ENCODE data around the gene ATG101. TPM values are rescaled to one million over a fixed set of nuclear protein-coding genes. Genes with fewer than 3 reads are reported as not detected.

ATG101 gene
- total and polyA plus RNA-seq, 4 donors: 12.9 to 31.8 (median 29.4) TPM

- Histone ChIP-seq H3K27ac (ENCODE audit: low read depth in 1 of 2, low read length in 2 of 2) (no peak overlapping the region), H3K36me3 (ENCODE audit: control insufficient read depth in 4 of 4, insufficient read depth in 3 of 4, low read depth in 1 of 4, low read length in 3 of 4) (peaks cover 0 to 2% (median 0%) of the 10 kb centered on the region in 4 donors), H3K9ac (ENCODE audit: low read depth in 1 of 2, low read length in 2 of 2) (no peak overlapping the region), H3K4me3 (ENCODE audit: low read depth in 1 of 3, low read length in 3 of 3) (no peak overlapping the region), H3K4me1 (ENCODE audit: control insufficient read depth in 4 of 4, insufficient read depth in 4 of 4, low read length in 3 of 4) (no peaks in the 10 kb centered on the region), H3K9me3 (ENCODE audit: control insufficient read depth in 4 of 4, low read length in 3 of 4) (no peaks in the 10 kb centered on the region), H3K27me3 (ENCODE audit: control insufficient read depth in 4 of 4, insufficient read depth in 4 of 4, low read length in 3 of 4) (no peaks in the 10 kb centered on the region)
- DNase-seq (ENCODE audit: low spot score): no peak
- WGBS: 84% methylated on average over 20 of the region's 20 CpGs
- TF ChIP-seq YY1 (IDR thresholded peaks at IDR 0.05) (no peak), HNF4A (conservative IDR thresholded peaks at IDR 0.05) (no peak), CTCF (IDR thresholded peaks at IDR 0.05; ENCODE audit: low read depth, low read length, missing input control) (no peak), GABPA (IDR thresholded peaks at IDR 0.05 in 1 of 2, conservative IDR thresholded peaks at IDR 0.05 in 1 of 2) (no peak), RAD21 (IDR thresholded peaks at IDR 0.05) (no peak), NR2F2 (IDR thresholded peaks at IDR 0.05) (no peak), FOXA2 (IDR thresholded peaks at IDR 0.05) (no peak), FOXA1 (IDR thresholded peaks at IDR 0.05) (no peak), RXRA (IDR thresholded peaks at IDR 0.05) (no peak), ZBTB33 (IDR thresholded peaks at IDR 0.05) (no peak), HNF4G (IDR thresholded peaks at IDR 0.05) (no peak), SP1 (IDR thresholded peaks at IDR 0.05) (no peak)
Measured at GRCh38 chr12:52063082-52063924, 6.5 kb upstream of the ATG101 start.

- H3K36me3 ChIP-seq (ENCODE audit: control insufficient read depth in 4 of 4, insufficient read depth in 3 of 4, low read depth in 1 of 4, low read length in 3 of 4): peaks cover 0 to 2% (median 0%) of the 10 kb centered on the region in 4 donors
- no peak overlapping the region for H3K9ac ChIP-seq (ENCODE audit: low read depth in 1 of 2, low read length in 2 of 2)
- H3K4me3 ChIP-seq (ENCODE audit: low read depth in 1 of 3, low read length in 3 of 3): no peak overlapping the region
- no peak for DNase-seq (ENCODE audit: low spot score)
- TF ChIP-seq MAX (IDR thresholded peaks at IDR 0.05) (no peak), FOXA2 (IDR thresholded peaks at IDR 0.05) (no peak), GABPA (IDR thresholded peaks at IDR 0.05 in 1 of 2, conservative IDR thresholded peaks at IDR 0.05 in 1 of 2) (no peak), JUND (IDR thresholded peaks at IDR 0.05) (no peak), NR2F2 (IDR thresholded peaks at IDR 0.05) (peak; percentile 10)
- 79% methylated on average over 12 of the region's 12 CpGs for WGBS
- H3K9me3 ChIP-seq (ENCODE audit: control insufficient read depth in 4 of 4, low read length in 3 of 4): no peaks in the 10 kb centered on the region
- H3K27me3 ChIP-seq (ENCODE audit: control insufficient read depth in 4 of 4, insufficient read depth in 4 of 4, low read length in 3 of 4): no peaks in the 10 kb centered on the region
- H3K4me1 ChIP-seq (ENCODE audit: control insufficient read depth in 4 of 4, insufficient read depth in 4 of 4, low read length in 3 of 4): peaks cover 0 to 2% (median 2%) of the 10 kb centered on the region in 4 donors
- no peak overlapping the region for H3K27ac ChIP-seq (ENCODE audit: low read depth in 1 of 2, low read length in 2 of 2)
Measured at GRCh38 chr12:52063981-52064649, 5.7 kb upstream of the ATG101 start.

Data from liver (tissue), 9 donors.